GM12891 (cell line): Measurements from ENCODE around the gene GARIN1A.

Source experiments
- DNase-seq: peaks from one replicate; pipeline ENCODE4 v3.0.0; 2011; ENCODE audit warnings: low spot score; ENCODE audit not compliant: insufficient read length
- FAIRE-seq: peaks from 2 replicates; lab custom pipeline; 2011; peaks lifted over from hg19 to GRCh38; lab: Jason Lieb, UNC
- PAX5 ChIP-seq: IDR thresholded peaks from 2 replicates; pipeline ENCODE4 v1.6.1; 2011; ENCODE audit warnings: low read length, moderate library complexity, mild to moderate bottlenecking; ENCODE audit not compliant: insufficient read depth, severe bottlenecking
- POLR2A ChIP-seq: IDR thresholded peaks from 2 replicates; pipeline ENCODE4 v1.6.1; 2011; ENCODE audit warnings: low read depth, low read length, control low read depth
- POLR2AphosphoS5 ChIP-seq: IDR thresholded peaks from 2 replicates; pipeline ENCODE4 v1.6.1; 2011; ENCODE audit warnings: low read depth, low read length, control low read depth
- POU2F2 ChIP-seq: IDR thresholded peaks from 2 replicates; pipeline ENCODE4 v1.6.1; 2011; ENCODE audit warnings: low read depth, mild to moderate bottlenecking, control low read depth, low read length, moderate library complexity
- SPI1 ChIP-seq: IDR thresholded peaks from 2 replicates; pipeline ENCODE4 v1.6.1; 2011; ENCODE audit warnings: low read depth, low read length, control low read depth
- TAF1 ChIP-seq: IDR thresholded peaks from 2 replicates; pipeline ENCODE4 v1.6.1; 2011; ENCODE audit warnings: low read depth, low read length, control low read depth

Gene GARIN1A

DNA sequence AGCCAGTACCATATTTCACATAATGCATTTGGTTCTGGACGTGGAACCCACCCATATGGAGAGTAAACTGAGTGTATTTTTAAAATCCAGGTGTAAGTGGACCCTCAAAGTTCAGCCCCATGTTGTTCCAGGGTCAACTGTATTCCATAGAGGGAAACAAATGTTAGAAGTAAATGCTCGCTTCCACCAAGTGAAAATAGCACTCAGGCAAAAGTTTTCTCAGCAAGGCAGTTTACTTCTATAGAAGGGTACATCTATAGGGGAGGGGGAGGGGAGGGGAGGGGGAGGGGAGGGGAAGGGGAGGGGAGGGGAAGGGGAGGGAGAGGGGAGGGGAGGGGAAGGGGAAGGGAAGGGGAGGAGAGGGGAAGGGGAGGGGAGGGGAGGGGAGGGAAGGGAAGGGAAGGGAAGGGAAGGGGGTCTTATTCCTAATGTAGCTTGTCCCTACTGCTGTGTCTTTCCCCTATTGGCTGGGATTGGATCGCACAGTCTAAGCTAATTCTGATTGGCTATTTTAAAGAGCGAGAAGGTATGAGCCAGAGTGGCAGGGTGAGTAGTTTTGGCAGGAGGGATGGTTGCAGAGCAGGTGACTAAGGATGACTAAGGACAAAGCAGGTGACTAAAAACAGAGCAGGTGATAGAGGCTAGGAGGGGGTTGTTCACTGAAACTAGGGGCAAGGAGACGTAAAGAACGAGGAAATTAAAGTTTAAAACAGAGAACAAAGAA is 29.1 kb downstream of the GARIN1A start:
- FAIRE-seq (no peak), DNase-seq (no peak)

GRCh38 chr7:128703609-128704241 is 31.6 kb downstream of the GARIN1A start:
- no peak for TF ChIP-seq POU2F2
- no peak for TF ChIP-seq POLR2AphosphoS5
- no peak for TF ChIP-seq POLR2A
- TF ChIP-seq TAF1: no peak
- DNase-seq (no peak), FAIRE-seq (no peak)

More for the DNA sequence above, 29.1 kb downstream of the GARIN1A start:
- no peak for TF ChIP-seq POLR2AphosphoS5
- TF ChIP-seq POU2F2: no peak
- TF ChIP-seq SPI1: no peak
- TF ChIP-seq PAX5: no peak
- no peak for TF ChIP-seq POLR2A
- no peak for TF ChIP-seq TAF1

GRCh38 chr7:128705891-128706333 is 33.8 kb downstream of the GARIN1A start:
- no peak for DNase-seq
- TF ChIP-seq SPI1 (no peak), TAF1 (no peak), POLR2A (no peak)
- FAIRE-seq: no peak

- FAIRE-seq (no peak), DNase-seq (no peak)
- TF ChIP-seq PAX5 (no peak), SPI1 (no peak), POLR2AphosphoS5 (no peak)
Observed at GRCh38 chr7:128707752-128708151, 35.7 kb downstream of the GARIN1A start.

DNA sequence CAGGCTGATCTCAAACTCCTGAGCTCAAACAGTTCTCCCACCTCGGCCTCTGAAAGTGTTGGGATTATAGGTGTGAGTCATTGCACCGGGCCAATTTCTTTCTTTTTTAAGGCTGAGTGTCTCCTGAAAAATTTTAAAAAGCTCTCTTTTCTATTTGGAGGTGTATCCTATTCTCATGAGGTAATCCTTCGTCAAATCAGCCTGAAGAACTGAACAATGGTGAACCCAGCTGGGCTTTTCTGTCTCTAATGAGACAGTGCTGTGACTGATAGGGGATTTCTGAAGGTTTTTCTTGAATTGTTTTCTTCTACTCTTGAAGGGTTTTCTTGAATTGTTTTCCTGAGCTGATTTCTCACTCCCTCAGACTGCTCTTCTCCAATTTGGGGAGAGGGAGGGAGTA is 36.1 kb downstream of the GARIN1A start:
- DNase-seq: no peak
- TF ChIP-seq POLR2AphosphoS5: no peak
- no peak for FAIRE-seq

DNA sequence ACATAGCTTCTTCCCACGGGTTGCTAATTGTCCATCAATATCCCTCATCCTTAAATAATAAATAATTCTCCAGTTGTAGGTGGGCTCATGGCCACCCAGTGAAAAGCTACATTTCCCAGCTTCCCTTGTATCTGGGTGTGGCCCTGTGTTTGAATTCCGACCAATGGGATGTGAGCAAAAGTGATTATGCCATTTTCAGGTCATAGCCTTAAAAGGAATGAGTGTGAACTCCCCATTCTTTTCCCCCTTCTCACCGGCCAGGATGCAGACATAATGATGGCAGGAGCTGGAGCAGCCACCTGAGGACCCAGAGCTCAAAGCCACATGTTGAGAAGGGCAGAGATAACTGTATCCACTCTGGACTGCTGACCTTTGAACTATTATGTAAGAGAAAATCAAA is 36.7 kb downstream of the GARIN1A start:
- TF ChIP-seq PAX5 (no peak), POU2F2 (no peak), POLR2A (no peak), POLR2AphosphoS5 (no peak)
- FAIRE-seq (no peak), DNase-seq (no peak)

GRCh38 chr7:128710481-128710880 is 38.4 kb downstream of the GARIN1A start:
- TF ChIP-seq SPI1 (no peak), POLR2AphosphoS5 (no peak), PAX5 (no peak), POLR2A (no peak), TAF1 (no peak), POU2F2 (no peak)
- no peak for FAIRE-seq

GRCh38 chr7:128713794-128714193 is 41.7 kb downstream of the GARIN1A start:
- DNase-seq (no peak), FAIRE-seq (no peak)
- TF ChIP-seq POLR2A (no peak), SPI1 (no peak), POU2F2 (no peak), TAF1 (no peak), POLR2AphosphoS5 (no peak), PAX5 (no peak)

More at GRCh38 chr7:128710481-128710880, 38.4 kb downstream of the GARIN1A start:
- DNase-seq: no peak

DNA sequence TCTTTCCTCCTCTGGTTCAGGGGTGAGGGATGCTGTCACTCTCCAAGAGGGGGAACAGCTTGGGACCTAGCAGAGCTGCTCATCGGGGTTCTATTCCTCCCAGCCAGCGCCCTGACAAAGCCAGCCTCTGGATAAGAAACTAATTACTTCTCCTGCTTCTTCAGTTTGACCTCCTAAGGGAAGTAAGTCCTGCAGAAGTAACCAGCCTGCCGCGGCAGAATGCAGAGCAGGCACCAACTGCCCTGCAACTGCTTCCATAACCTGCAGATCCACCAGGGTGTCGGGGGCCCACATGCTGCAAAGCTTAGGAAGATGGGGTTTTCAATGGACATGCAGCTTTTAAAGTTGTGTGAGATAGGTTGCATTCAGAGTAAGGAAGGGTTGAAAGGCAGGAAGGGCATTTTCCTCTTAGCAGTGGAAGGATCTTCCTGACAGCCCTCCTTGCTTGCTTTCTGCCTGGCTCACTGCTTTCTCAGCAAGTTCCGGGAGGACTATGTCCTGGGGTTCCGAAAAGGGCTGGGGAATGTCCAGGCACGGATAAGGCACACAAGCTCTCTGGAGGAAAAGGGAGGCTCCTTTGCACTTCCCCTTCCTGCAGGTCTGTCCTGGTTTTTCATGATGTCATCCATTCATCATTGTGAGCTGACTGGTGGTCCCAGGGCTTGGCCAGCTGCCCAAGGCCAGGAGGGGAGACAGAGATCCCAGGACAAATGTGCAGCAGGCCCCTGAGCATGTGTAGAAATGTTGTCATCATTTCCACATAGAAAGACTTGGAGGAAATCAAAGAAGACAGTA is 42.8 kb downstream of the GARIN1A start:
- no peak for DNase-seq
- FAIRE-seq: no peak
- no peak for TF ChIP-seq TAF1
- TF ChIP-seq POU2F2: no peak
- TF ChIP-seq POLR2AphosphoS5: no peak

DNA sequence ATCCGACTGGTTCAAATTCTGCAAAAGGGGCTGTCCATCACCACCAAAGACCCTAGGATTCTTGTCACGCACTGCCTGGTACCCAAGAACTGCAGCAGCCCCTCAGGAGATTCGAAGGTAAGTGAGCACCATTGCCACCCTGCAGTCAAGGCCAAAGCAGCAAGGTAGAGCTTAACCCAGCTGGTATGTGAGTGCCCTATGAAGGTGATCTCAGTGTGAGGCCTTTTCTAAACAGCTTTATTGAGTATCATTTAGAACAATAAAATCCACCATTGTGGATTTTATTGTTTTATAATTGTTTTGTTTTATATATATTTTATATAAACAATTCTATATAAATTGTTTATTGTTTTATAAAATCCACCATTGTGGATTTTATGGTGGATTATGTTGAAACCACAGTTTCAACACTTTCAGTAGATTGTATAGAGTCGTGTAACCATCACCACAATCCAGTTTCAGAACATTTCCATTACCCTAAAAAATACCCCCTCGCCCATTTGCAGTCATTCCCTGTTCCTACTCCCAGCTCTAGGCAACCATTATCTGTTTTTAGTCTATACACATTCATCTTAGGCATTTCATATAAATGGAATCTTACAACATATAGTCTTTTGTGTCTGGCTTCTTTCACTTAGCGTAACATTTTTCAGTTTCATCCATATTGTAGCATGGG is 47.0 kb downstream of the GARIN1A start:
- DNase-seq (no peak), FAIRE-seq (no peak)
- TF ChIP-seq POU2F2 (no peak), SPI1 (no peak), POLR2A (no peak), POLR2AphosphoS5 (no peak), PAX5 (no peak)
